ENCODE data around the gene RAG1. TPM values are rescaled to one million over a fixed set of nuclear protein-coding genes. Genes with fewer than 3 reads are reported as not detected.

The RAG1 gene
- polyA plus RNA-seq, 1 donor (not counting 4 experiments of a cell fraction or from before 2014, with no cell fraction given): 1.3 TPM

DNA sequence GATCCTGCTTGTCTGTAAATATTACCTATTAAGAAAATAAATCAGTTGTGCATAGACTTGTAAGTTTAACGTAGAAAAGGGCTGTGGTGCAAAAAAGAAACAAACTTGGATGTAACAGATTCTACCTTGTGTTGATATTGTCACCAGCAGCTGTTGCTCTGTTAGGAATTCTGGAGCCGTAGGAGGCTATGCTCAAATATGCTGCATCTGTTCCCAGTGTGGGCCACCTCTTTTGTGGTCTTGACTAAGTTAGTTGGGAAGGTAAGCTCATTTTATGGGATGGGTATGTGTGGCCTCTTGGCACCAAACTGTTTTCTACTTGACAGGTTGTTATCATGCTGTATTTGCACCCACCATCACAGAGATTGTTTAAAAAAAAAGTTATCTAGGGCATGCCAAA lies 59.7 kb downstream of the RAG1 start:
- no peak overlapping the region for H3K27ac ChIP-seq (ENCODE audit: control insufficient read depth, insufficient read depth, low read length)
- H3K79me2 ChIP-seq (ENCODE audit: control insufficient read depth, insufficient read depth, low read length): no peaks in the 10 kb centered on the region
- H3K4me3 ChIP-seq (ENCODE audit: control insufficient read depth in 2 of 3, extremely low read depth in 1 of 3, insufficient read depth in 2 of 3, low read depth in 1 of 3, low read length in 3 of 3): no peak overlapping the region
- H3K9me3 ChIP-seq (ENCODE audit: control insufficient read depth, low read depth, low read length): no peaks in the 10 kb centered on the region
- dilution Hi-C loops (cut with MboI; ENCODE audit: extremely low pct_ligation_motif_present, low sequenced_read_pairs): no loop called here
- H3K4me1 ChIP-seq (ENCODE audit: control insufficient read depth, extremely low read depth, insufficient read depth, low read length): no peaks in the 10 kb centered on the region
- H3K9ac ChIP-seq (ENCODE audit: control insufficient read depth, extremely low read depth, insufficient read depth, low read length): no peak overlapping the region
- no peak overlapping the region for H2AFZ ChIP-seq (ENCODE audit: control insufficient read depth, low read length)
- no peaks in the 10 kb centered on the region for H3K27me3 ChIP-seq (ENCODE audit: control insufficient read depth, extremely low read depth, insufficient read depth, low read length)
- FAIRE-seq: no peak
- no peaks in the 10 kb centered on the region for H3K36me3 ChIP-seq (ENCODE audit: control insufficient read depth in 2 of 2, extremely low read depth in 1 of 2, insufficient read depth in 2 of 2, low read length in 2 of 2)
- no peak overlapping the region for H3K4me2 ChIP-seq (ENCODE audit: control insufficient read depth, extremely low read depth, insufficient read depth, low read depth, low read length)
- DNase-seq (ENCODE audit: low read depth, low spot score): no peak
- H3K9me1 ChIP-seq (ENCODE audit: control insufficient read depth, extremely low read depth, insufficient read depth, low read length): no peaks in the 10 kb centered on the region
- TF ChIP-seq, protein P1, sequence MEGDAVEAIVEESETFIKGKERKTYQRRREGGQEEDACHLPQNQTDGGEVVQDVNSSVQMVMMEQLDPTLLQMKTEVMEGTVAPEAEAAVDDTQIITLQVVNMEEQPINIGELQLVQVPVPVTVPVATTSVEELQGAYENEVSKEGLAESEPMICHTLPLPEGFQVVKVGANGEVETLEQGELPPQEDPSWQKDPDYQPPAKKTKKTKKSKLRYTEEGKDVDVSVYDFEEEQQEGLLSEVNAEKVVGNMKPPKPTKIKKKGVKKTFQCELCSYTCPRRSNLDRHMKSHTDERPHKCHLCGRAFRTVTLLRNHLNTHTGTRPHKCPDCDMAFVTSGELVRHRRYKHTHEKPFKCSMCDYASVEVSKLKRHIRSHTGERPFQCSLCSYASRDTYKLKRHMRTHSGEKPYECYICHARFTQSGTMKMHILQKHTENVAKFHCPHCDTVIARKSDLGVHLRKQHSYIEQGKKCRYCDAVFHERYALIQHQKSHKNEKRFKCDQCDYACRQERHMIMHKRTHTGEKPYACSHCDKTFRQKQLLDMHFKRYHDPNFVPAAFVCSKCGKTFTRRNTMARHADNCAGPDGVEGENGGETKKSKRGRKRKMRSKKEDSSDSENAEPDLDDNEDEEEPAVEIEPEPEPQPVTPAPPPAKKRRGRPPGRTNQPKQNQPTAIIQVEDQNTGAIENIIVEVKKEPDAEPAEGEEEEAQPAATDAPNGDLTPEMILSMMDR (optimal IDR thresholded peaks at IDR 0.05 in 1 of 3, IDR thresholded peaks at IDR 0.05 in 1 of 3, conservative IDR thresholded peaks at IDR 0.05 in 1 of 3; ENCODE audit: extremely low read depth in 1 of 3, insufficient read depth in 2 of 3, low read length in 3 of 3): no peak
- no peak for TF ChIP-seq EZH2 (IDR thresholded peaks at IDR 0.05; ENCODE audit: low read length)
- H4K20me1 ChIP-seq (ENCODE audit: control insufficient read depth, extremely low read depth, insufficient read depth, low read length): no peaks in the 10 kb centered on the region

DNA sequence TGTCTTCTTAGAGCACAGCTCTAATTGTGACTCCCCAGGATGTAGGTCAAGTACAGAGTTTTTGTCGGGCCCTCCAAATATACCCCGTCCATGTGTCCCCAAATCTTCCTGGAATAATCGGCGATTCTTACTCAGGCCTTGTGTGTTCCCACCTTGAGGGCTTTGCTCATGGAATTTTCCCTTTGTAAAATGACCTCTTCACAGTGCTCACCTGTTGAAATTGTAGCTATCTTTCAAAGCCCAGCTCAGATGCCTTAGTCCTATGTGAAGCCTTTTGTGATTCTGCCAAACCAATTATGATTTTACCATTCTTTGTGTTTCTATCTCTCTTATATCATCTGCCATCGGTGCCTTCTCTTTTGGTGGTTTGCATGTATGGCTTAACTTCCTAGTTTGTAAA lies 60.3 kb downstream of the RAG1 start:
- Histone ChIP-seq H3K36me3 (ENCODE audit: control insufficient read depth in 2 of 2, extremely low read depth in 1 of 2, insufficient read depth in 2 of 2, low read length in 2 of 2) (no peaks in the 10 kb centered on the region), H3K9me1 (ENCODE audit: control insufficient read depth, extremely low read depth, insufficient read depth, low read length) (no peaks in the 10 kb centered on the region), H3K27me3 (ENCODE audit: control insufficient read depth, extremely low read depth, insufficient read depth, low read length) (no peaks in the 10 kb centered on the region), H3K9ac (ENCODE audit: control insufficient read depth, extremely low read depth, insufficient read depth, low read length) (no peak overlapping the region), H3K27ac (ENCODE audit: control insufficient read depth, insufficient read depth, low read length) (no peak overlapping the region), H3K4me1 (ENCODE audit: control insufficient read depth, extremely low read depth, insufficient read depth, low read length) (no peaks in the 10 kb centered on the region), H3K79me2 (ENCODE audit: control insufficient read depth, insufficient read depth, low read length) (no peaks in the 10 kb centered on the region), H3K4me3 (ENCODE audit: control insufficient read depth in 2 of 3, extremely low read depth in 1 of 3, insufficient read depth in 2 of 3, low read depth in 1 of 3, low read length in 3 of 3) (no peak overlapping the region), H2AFZ (ENCODE audit: control insufficient read depth, low read length) (no peak overlapping the region), H3K4me2 (ENCODE audit: control insufficient read depth, extremely low read depth, insufficient read depth, low read depth, low read length) (no peak overlapping the region), H3K9me3 (ENCODE audit: control insufficient read depth, low read depth, low read length) (no peaks in the 10 kb centered on the region), H4K20me1 (ENCODE audit: control insufficient read depth, extremely low read depth, insufficient read depth, low read length) (no peaks in the 10 kb centered on the region)
- DNase-seq (ENCODE audit: low read depth, low spot score): no peak
- no peak for TF ChIP-seq EZH2 (IDR thresholded peaks at IDR 0.05; ENCODE audit: low read length)
- TF ChIP-seq, protein P1 (optimal IDR thresholded peaks at IDR 0.05 in 1 of 3, IDR thresholded peaks at IDR 0.05 in 1 of 3, conservative IDR thresholded peaks at IDR 0.05 in 1 of 3; ENCODE audit: extremely low read depth in 1 of 3, insufficient read depth in 2 of 3, low read length in 3 of 3): no peak
- dilution Hi-C loops (cut with MboI; ENCODE audit: extremely low pct_ligation_motif_present, low sequenced_read_pairs): no loop called here
- FAIRE-seq: no peak
